ENCODE data around the gene PUS3.

DNA sequence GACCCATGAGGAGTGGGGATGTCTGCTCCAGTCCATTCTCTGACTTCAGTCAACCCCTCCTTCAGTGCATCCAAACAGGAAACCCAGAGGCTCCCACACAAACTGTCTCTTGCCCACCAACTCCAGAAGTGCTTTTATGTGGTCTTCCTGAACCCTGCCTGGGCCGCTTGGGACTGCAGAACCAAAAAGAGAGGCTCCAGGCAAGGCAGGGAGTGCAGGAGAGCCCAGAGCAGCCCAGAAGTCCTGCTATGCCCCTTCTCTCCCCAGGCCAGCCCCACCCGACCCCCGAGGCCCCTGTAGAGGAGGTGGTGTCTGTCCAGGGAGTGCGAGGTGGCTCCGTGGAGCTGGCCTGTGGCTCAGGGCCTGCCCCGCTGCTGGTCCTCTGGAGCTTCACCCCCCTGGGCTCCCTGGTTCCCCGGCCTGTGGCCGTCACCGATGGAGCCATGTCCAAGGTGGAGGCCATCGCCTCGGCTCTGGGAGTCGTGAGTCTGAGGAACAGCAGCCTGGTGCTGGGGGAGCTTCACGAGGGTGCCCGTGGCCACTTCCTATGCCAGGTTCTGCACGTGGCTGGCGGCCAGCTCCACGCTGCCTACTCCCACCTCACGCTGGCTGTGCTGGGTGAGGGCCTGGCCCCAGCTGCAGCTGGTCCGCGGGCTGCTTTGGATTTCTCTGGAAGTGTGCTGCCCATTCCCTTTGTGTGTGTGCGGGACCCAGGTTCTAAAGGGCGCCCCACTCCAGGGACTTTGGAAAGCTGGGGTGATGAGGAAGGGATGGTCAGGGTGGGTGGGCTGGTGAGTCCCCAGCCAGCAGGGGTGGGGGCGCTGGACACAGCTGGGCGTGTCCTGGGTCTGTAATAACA is 44.6 kb upstream of the PUS3 start:
- TF ChIP-seq POLR2A (IDR thresholded peaks at IDR 0.05; ENCODE audit: low read depth, low read length) (no peak), POLR2AphosphoS5 (IDR thresholded peaks at IDR 0.05; ENCODE audit: low read depth, low read length) (no peak)

All from GM12892 (cell line).